ENCODE results near the gene PLEKHA7. TPM values are rescaled to one million over a fixed set of nuclear protein-coding genes. Genes with fewer than 3 reads are reported as not detected.

Gene PLEKHA7
- total RNA-seq, 6 donors from 2014 or later = 27.5 to 87.0 (median 48.6) TPM

DNA sequence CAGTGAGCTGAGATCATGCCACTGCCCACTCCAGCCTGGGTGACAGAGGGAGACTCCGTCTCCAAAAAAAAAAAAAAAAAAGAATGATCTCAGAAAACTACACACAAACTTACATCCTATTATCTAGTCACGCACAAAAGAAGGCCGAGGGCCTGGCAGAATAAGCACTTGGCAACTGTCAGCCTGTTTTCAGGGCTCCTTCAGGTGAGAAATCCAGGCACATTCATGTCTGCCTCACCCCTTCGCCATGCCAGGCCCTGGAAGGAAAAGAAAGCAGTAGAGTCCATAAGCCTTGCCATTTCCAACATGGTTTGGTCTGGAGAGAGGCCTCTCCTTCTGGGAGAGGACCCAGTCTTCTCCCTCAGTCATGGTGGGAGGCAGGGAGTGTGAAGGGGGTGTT lies 244.8 kb downstream of the PLEKHA7 start:
- Histone ChIP-seq H3K4me3 (no peak overlapping the region), H3K27me3 (no peaks in the 10 kb centered on the region), H3K36me3 (no peaks in the 10 kb centered on the region), H3K9me3 (no peaks in the 10 kb centered on the region), H3K4me1 (no peaks in the 10 kb centered on the region), H3K27ac (no peak overlapping the region)
- no peak for TF ChIP-seq POLR2AphosphoS5 (IDR thresholded peaks at IDR 0.05)
- no peak for TF ChIP-seq POLR2A (IDR thresholded peaks at IDR 0.05)
- TF ChIP-seq, protein P1, sequence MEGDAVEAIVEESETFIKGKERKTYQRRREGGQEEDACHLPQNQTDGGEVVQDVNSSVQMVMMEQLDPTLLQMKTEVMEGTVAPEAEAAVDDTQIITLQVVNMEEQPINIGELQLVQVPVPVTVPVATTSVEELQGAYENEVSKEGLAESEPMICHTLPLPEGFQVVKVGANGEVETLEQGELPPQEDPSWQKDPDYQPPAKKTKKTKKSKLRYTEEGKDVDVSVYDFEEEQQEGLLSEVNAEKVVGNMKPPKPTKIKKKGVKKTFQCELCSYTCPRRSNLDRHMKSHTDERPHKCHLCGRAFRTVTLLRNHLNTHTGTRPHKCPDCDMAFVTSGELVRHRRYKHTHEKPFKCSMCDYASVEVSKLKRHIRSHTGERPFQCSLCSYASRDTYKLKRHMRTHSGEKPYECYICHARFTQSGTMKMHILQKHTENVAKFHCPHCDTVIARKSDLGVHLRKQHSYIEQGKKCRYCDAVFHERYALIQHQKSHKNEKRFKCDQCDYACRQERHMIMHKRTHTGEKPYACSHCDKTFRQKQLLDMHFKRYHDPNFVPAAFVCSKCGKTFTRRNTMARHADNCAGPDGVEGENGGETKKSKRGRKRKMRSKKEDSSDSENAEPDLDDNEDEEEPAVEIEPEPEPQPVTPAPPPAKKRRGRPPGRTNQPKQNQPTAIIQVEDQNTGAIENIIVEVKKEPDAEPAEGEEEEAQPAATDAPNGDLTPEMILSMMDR (IDR thresholded peaks at IDR 0.05) = no peak
- no peak for TF ChIP-seq EP300 (IDR thresholded peaks at IDR 0.05)
- ATAC-seq (ENCODE audit: low FRiP score in 2 of 2) (no peak), DNase-seq (no peak)
- WGBS, 2 donors = 79 to 92% methylated on average over 4 of the region's 4 CpGs

DNA sequence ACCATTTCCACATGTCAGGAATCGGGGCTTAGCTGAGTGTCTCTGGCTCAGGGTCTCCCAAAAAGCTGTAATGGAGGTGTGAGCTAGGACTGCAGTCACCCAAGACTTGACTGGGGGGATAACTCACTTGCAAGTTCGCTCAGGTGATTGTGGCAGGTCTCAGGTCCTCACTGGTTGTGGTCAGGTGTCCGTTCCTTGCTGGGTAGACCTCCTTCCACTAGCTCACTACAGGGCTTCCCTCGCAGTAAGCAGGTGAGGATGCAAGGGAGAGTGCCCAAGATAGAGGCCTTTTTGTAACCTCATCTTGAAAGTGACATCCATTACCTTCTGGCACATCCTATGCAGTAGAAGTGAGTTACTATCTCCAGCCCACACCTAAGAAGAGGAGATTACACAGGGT lies 246.3 kb downstream of the PLEKHA7 start:
- ATAC-seq (ENCODE audit: low FRiP score in 2 of 2) = no peak
- H3K4me1 ChIP-seq = no peaks in the 10 kb centered on the region
- no peaks in the 10 kb centered on the region for H3K27me3 ChIP-seq
- DNase-seq = no peak
- no peaks in the 10 kb centered on the region for H3K9me3 ChIP-seq
- H3K4me3 ChIP-seq = no peak overlapping the region
- H3K36me3 ChIP-seq = no peaks in the 10 kb centered on the region
- no peak overlapping the region for H3K27ac ChIP-seq
- 82 to 93% methylated on average over 4 of the region's 4 CpGs for whole genome bisulfite sequencing, 2 donors
- TF ChIP-seq POLR2A (IDR thresholded peaks at IDR 0.05) (no peak), EP300 (IDR thresholded peaks at IDR 0.05) (no peak), POLR2AphosphoS5 (IDR thresholded peaks at IDR 0.05) (no peak)
- TF ChIP-seq, protein P1 (IDR thresholded peaks at IDR 0.05) = no peak

GRCh38 chr11:16767137-16767536 lies 247.1 kb downstream of the PLEKHA7 start:
- Histone ChIP-seq H3K27me3 (no peaks in the 10 kb centered on the region), H3K4me1 (no peaks in the 10 kb centered on the region), H3K9me3 (no peaks in the 10 kb centered on the region), H3K27ac (no peak overlapping the region), H3K4me3 (no peak overlapping the region), H3K36me3 (no peaks in the 10 kb centered on the region)
- ATAC-seq (ENCODE audit: low FRiP score in 2 of 2) (no peak), DNase-seq (no peak)
- no peak for TF ChIP-seq POLR2AphosphoS5 (IDR thresholded peaks at IDR 0.05)
- TF ChIP-seq, protein P1 (IDR thresholded peaks at IDR 0.05) = no peak
- TF ChIP-seq EP300 (IDR thresholded peaks at IDR 0.05) = no peak
- TF ChIP-seq POLR2A (IDR thresholded peaks at IDR 0.05) = no peak
- WGBS, 2 donors = 77 to 84% methylated on average over 4 of the region's 4 CpGs

DNA sequence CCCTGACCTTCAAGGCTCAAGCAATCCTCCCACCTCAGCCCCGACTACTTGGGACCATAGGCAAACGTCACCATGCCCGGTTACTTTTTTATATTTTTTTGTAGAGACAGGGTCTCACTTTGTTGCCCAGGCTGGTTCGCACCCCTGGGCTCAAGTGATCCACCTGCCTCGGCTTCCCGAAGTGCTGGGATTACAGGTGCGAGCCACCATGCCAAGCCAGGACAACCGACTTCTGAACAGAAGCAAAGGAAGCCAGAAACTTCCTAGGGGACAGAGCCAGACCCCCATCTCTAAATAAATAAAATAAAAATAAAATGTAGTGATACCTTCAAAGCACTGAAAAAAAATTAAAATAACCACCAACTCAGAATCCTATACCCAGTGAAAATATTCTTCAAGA lies 249.3 kb downstream of the PLEKHA7 start:
- WGBS, 2 donors = 91 to 92% methylated on average over 8 of the region's 8 CpGs
- ATAC-seq (ENCODE audit: low FRiP score in 2 of 2) (no peak), DNase-seq (no peak)
- no peak overlapping the region for H3K4me3 ChIP-seq
- TF ChIP-seq POLR2AphosphoS5 (IDR thresholded peaks at IDR 0.05) (no peak), EP300 (IDR thresholded peaks at IDR 0.05) (no peak), POLR2A (IDR thresholded peaks at IDR 0.05) (no peak)
- TF ChIP-seq, protein P1 (IDR thresholded peaks at IDR 0.05) = no peak
- no peak overlapping the region for H3K27ac ChIP-seq
- H3K4me1 ChIP-seq = no peaks in the 10 kb centered on the region
- H3K36me3 ChIP-seq = no peaks in the 10 kb centered on the region
- no peaks in the 10 kb centered on the region for H3K27me3 ChIP-seq
- H3K9me3 ChIP-seq = no peaks in the 10 kb centered on the region

DNA sequence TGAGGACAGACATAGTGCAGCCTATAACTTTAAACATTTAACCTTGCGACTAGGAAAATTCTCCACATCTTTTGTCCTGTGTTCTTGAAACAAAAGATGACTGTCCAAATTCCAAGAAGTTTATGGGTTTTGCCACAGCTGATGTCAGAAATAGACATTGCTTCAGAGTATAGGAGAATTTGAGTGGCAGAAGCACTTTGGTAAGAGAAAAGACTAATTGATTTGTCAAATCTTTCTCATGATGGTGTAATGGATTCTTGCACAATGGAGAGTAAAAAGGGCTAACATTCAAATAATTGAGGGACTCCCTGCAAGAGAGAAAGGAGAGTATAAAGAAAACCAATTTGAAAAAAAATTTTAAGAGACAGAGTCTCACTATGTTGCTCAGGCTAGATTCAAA lies 250.5 kb downstream of the PLEKHA7 start:
- ATAC-seq (ENCODE audit: low FRiP score in 2 of 2) (no peak), DNase-seq (no peak)

More for the DNA sequence above, 250.5 kb downstream of the PLEKHA7 start:
- Histone ChIP-seq H3K4me3 (no peak overlapping the region), H3K27me3 (no peaks in the 10 kb centered on the region), H3K27ac (no peak overlapping the region), H3K36me3 (no peaks in the 10 kb centered on the region), H3K4me1 (no peaks in the 10 kb centered on the region), H3K9me3 (no peaks in the 10 kb centered on the region)
- 91 to 100% methylated on average over 1 of the region's 1 CpG for WGBS, 2 donors
- TF ChIP-seq POLR2AphosphoS5 (IDR thresholded peaks at IDR 0.05) = no peak
- TF ChIP-seq EP300 (IDR thresholded peaks at IDR 0.05) = no peak
- TF ChIP-seq, protein P1 (IDR thresholded peaks at IDR 0.05) = no peak
- no peak for TF ChIP-seq POLR2A (IDR thresholded peaks at IDR 0.05)

Data from upper lobe of left lung (tissue), 6 donors.